H1 (cell line): ENCODE data around the gene KRTAP19-2. TPM values are rescaled to one million over a fixed set of nuclear protein-coding genes. Genes with fewer than 3 reads are reported as not detected.

Experiments used
- CTCF ChIA-PET: fragments of 300-600 bp; sonication (Branson Sonifier 250); formaldehyde crosslinking; loops from one replicate; lab custom pipeline; 2021; ENCODE audit not compliant: partially characterized antibody; lab: Charles Lee
- POLR2A ChIA-PET: fragments of 300-600 bp; sonication (Branson Sonifier 250); formaldehyde crosslinking; loops from one replicate; lab custom pipeline; 2021; ENCODE audit warnings: inconsistent platforms; ENCODE audit not compliant: partially characterized antibody; lab: Charles Lee
- DNase-seq, 2 experiments: peaks; one replicate each; pipeline versions ENCODE4 v3.0.0 to v3.0.0-alpha.2; 2010 to 2022; ENCODE audit warnings: low spot score in 2 of 2, low read depth in 1 of 2, mixed read lengths in 1 of 2
- FAIRE-seq: peaks from 2 replicates; lab custom pipeline; 2011; peaks lifted over from hg19 to GRCh38; lab: Jason Lieb, UNC
- H2AFZ ChIP-seq: 2 replicates; pipeline ENCODE4 v1.8.1; 2012; ENCODE audit warnings: low read length, inconsistent platforms
- H2AK5ac ChIP-seq: 2 replicates; pipeline ENCODE4 v1.6.1; 2013; ENCODE audit warnings: low read depth, low read length
- H2BK120ac ChIP-seq: replicated peaks from 2 replicates; pipeline ENCODE3; 2013; ENCODE audit warnings: low read depth, low read length, inconsistent platforms
- H2BK12ac ChIP-seq: 2 replicates; pipeline ENCODE4 v1.6.1; 2013; ENCODE audit warnings: low read depth, low read length
- H2BK15ac ChIP-seq: 2 replicates; pipeline ENCODE4 v1.6.1; 2013; ENCODE audit warnings: low read length
- H2BK20ac ChIP-seq: 2 replicates; pipeline ENCODE4 v1.6.1; 2013; ENCODE audit warnings: low read length
- H2BK5ac ChIP-seq: 2 replicates; pipeline ENCODE4 v1.6.1; 2013; ENCODE audit warnings: low read depth, low read length
- H3K14ac ChIP-seq: 2 replicates; pipeline ENCODE4 v1.6.1; 2013; ENCODE audit warnings: inconsistent platforms; ENCODE audit not compliant: insufficient read length
- H3K18ac ChIP-seq: 2 replicates; pipeline ENCODE4 v1.6.1; 2013; ENCODE audit warnings: low read length; ENCODE audit errors: extremely low read depth
- H3K23ac ChIP-seq: 2 replicates; pipeline ENCODE4 v1.6.1; 2013; ENCODE audit warnings: inconsistent platforms; ENCODE audit not compliant: insufficient read length
- H3K23me2 ChIP-seq: 2 replicates; pipeline ENCODE4 v1.6.1; 2013; ENCODE audit warnings: low read depth, low read length
- H3K27ac ChIP-seq: 2 replicates; pipeline ENCODE4 v1.6.1; 2011; ENCODE audit warnings: low read depth, low read length, inconsistent platforms
- H3K27me3 ChIP-seq, 4 experiments: replicated peaks in 1 of 4; 1 replicate in 1 of 4; 2 replicates in 3 of 4; pipeline versions ENCODE4 v1.6.1 to v1.8.1; 2011 to 2013; ENCODE audit warnings: low read length in 3 of 4, mild to moderate bottlenecking in 3 of 4, inconsistent platforms in 2 of 4, mixed read lengths in 2 of 4, moderate library complexity in 1 of 4; ENCODE audit not compliant: control insufficient read depth in 3 of 4, insufficient read depth in 3 of 4; ENCODE audit errors: extremely low read depth in 1 of 4
- H3K36me3 ChIP-seq, 4 experiments: 2 replicates each; pipeline versions ENCODE4 v1.6.1 to v1.8.1; 2011 to 2013; ENCODE audit warnings: mild to moderate bottlenecking in 4 of 4, low read length in 3 of 4, moderate library complexity in 2 of 4, control low read depth in 1 of 4, inconsistent platforms in 1 of 4; ENCODE audit not compliant: insufficient read depth in 4 of 4, control insufficient read depth in 2 of 4
- H3K4ac ChIP-seq: replicated peaks from 2 replicates; pipeline ENCODE3; 2013; ENCODE audit warnings: low read length, low read depth, mixed read lengths, inconsistent platforms; ENCODE audit not compliant: insufficient read length
- H3K4me1 ChIP-seq, 4 experiments: replicated peaks in 1 of 4; 1 replicate in 1 of 4; 2 replicates in 3 of 4; pipeline versions ENCODE4 v1.6.1 to v1.8.1; 2011 to 2013; ENCODE audit warnings: low read length in 3 of 4, inconsistent platforms in 2 of 4, mixed read lengths in 1 of 4; ENCODE audit not compliant: insufficient read depth in 4 of 4, control insufficient read depth in 3 of 4
- H3K4me2 ChIP-seq, 2 experiments: 2 replicates each; pipeline versions ENCODE4 v1.6.1 to v1.8.1; 2011 to 2013; ENCODE audit warnings: low read depth in 2 of 2, low read length in 2 of 2, control low read depth in 1 of 2, inconsistent platforms in 1 of 2, mild to moderate bottlenecking in 1 of 2; ENCODE audit not compliant: insufficient read depth in 1 of 2
- H3K4me3 ChIP-seq, 4 experiments: fragments of 200-600, 300-600 bp in 1 of 4; sonication (generic), shearing (Covaris generic), sonication (Bioruptor Twin) in 1 of 4; 2 replicates each; pipeline versions ENCODE4 v1.5.1 to v1.8.1; 2011 to 2016; ENCODE audit warnings: low read length in 4 of 4, low read depth in 3 of 4, control low read depth in 2 of 4, inconsistent platforms in 2 of 4, mild to moderate bottlenecking in 2 of 4, mixed read lengths in 1 of 4, moderate library complexity in 1 of 4; ENCODE audit not compliant: insufficient read depth in 2 of 4; ENCODE audit errors: extremely low read depth in 1 of 4
- H3K56ac ChIP-seq: replicated peaks from 2 replicates; pipeline ENCODE3; 2013; ENCODE audit warnings: low read depth, mild to moderate bottlenecking, mixed read lengths, low read length, inconsistent platforms; ENCODE audit not compliant: insufficient read length
- H3K79me1 ChIP-seq: 2 replicates; pipeline ENCODE4 v1.6.1; 2013; ENCODE audit warnings: low read depth, low read length, control low read depth
- H3K79me2 ChIP-seq, 2 experiments: 2 replicates each; pipeline versions ENCODE4 v1.6.1 to v1.8.1; 2012 to 2013; ENCODE audit warnings: low read length in 2 of 2, mild to moderate bottlenecking in 2 of 2, inconsistent platforms in 1 of 2; ENCODE audit not compliant: insufficient read depth in 2 of 2, control insufficient read depth in 1 of 2
- H3K9ac ChIP-seq, 4 experiments: replicated peaks in 1 of 4; 1 replicate in 1 of 4; 2 replicates in 3 of 4; pipeline versions ENCODE4 v1.6.1 to v1.8.1; 2011 to 2013; ENCODE audit warnings: low read depth in 3 of 4, low read length in 3 of 4, control low read depth in 2 of 4, mild to moderate bottlenecking in 2 of 4, moderate library complexity in 2 of 4, inconsistent platforms in 1 of 4; ENCODE audit errors: extremely low read depth in 1 of 4
- H3K9me3 ChIP-seq, 2 experiments: 2 replicates each; pipeline versions ENCODE4 v1.6.1 to v1.8.1; 2012 to 2013; ENCODE audit warnings: mild to moderate bottlenecking in 2 of 2, moderate library complexity in 2 of 2, control low read depth in 1 of 2, inconsistent platforms in 1 of 2, low read depth in 1 of 2, low read length in 1 of 2, mixed read lengths in 1 of 2; ENCODE audit not compliant: insufficient read depth in 2 of 2
- H4K20me1 ChIP-seq, 2 experiments: replicated peaks in 1 of 2; 2 replicates each; pipeline versions ENCODE3 to v1.8.1; 2011 to 2013; ENCODE audit warnings: inconsistent platforms in 2 of 2, low read length in 2 of 2, mild to moderate bottlenecking in 1 of 2; ENCODE audit not compliant: insufficient read depth in 2 of 2, control insufficient read depth in 1 of 2
- H4K5ac ChIP-seq: 2 replicates; pipeline ENCODE4 v1.6.1; 2013; ENCODE audit warnings: low read length, low read depth, mixed read lengths, inconsistent platforms; ENCODE audit not compliant: insufficient read length
- H4K8ac ChIP-seq: 2 replicates; pipeline ENCODE4 v1.8.0; 2013; ENCODE audit warnings: mild to moderate bottlenecking, moderate library complexity, low read length, inconsistent platforms; ENCODE audit not compliant: insufficient read depth; ENCODE audit errors: extremely low read depth
- H4K91ac ChIP-seq: replicated peaks from 2 replicates; pipeline ENCODE3; 2013; ENCODE audit warnings: low read length, mixed read lengths, inconsistent platforms; ENCODE audit not compliant: insufficient read length
- CTCF ChIP-seq, 3 experiments: IDR thresholded peaks; 1 replicate in 2 of 3; 2 replicates in 1 of 3; pipeline versions ENCODE4 v1.5.1 to v1.6.1; 2011; ENCODE audit warnings: low read length in 3 of 3, mild to moderate bottlenecking in 3 of 3, inconsistent platforms in 2 of 3, low read depth in 1 of 3, moderate library complexity in 1 of 3; ENCODE audit not compliant: insufficient read depth in 1 of 3; ENCODE audit errors: control extremely low read depth in 1 of 3
- MAFK ChIP-seq: IDR thresholded peaks from 2 replicates; pipeline ENCODE4 v1.6.1; 2012; ENCODE audit warnings: low read depth, mild to moderate bottlenecking, improper control_type of control experiment, low read length
- RAD21 ChIP-seq, 2 experiments: IDR thresholded peaks in 1 of 2; conservative IDR thresholded peaks in 1 of 2; 2 replicates each; pipeline ENCODE4 v1.6.1; 2011; ENCODE audit warnings: low read depth in 2 of 2, low read length in 2 of 2, improper control_type of control experiment in 1 of 2, inconsistent platforms in 1 of 2, mild to moderate bottlenecking in 1 of 2, moderate library complexity in 1 of 2
- TAF1 ChIP-seq: IDR thresholded peaks from 2 replicates; pipeline ENCODE4 v1.6.1; 2011; ENCODE audit warnings: mild to moderate bottlenecking, low read depth, low read length
- WGBS, 2 experiments: shearing (Covaris generic) in 1 of 2; methylation state at CpG; one replicate each; pipeline versions ENCODE4 v1.1.6 to v1.1.7; 2013 to 2015; ENCODE audit warnings: low lambda C conversion rate in 2 of 2, mixed read lengths in 2 of 2, inconsistent platforms in 1 of 2, low coverage in 1 of 2, missing lambda C conversion rate in 1 of 2; ENCODE audit not compliant: insufficient replicate concordance in 2 of 2, insufficient coverage in 1 of 2, insufficient read length in 1 of 2; ENCODE audit errors: extremely low coverage in 1 of 2, missing lambda C conversion rate in 1 of 2; 5-methylcytosine and 5-hydroxymethylcytosine counted together
- polyA plus RNA-seq, 7 experiments: library from polyadenylated mRNA; depleted of rRNA in 3 of 7; stranded (reverse) in 5 of 7; unstranded in 2 of 7; fragments of >200 nt in 5 of 7; fragments of 200-250 nt in 2 of 7; gene quantifications; 1 replicate in 5 of 7; 2 replicates in 1 of 7; 4 replicates in 1 of 7; pipeline versions ENCODE4 v1.2.1 to v1.2.3, GENCODE V29; 2011 to 2013; ENCODE audit warnings: missing spikeins in 2 of 7, mixed read lengths in 2 of 7
- total RNA-seq: library from RNA; stranded (reverse); fragmentation: NEBNext Ultra II Directional; extraction: Animal tissue kit (Norgen Biotek cat#: 25700); gene quantifications from 2 replicates; pipeline ENCODE4 v1.2.1, GENCODE V29; 2021

The KRTAP19-2 gene
- total and polyA plus RNA-seq, 2 of the 8 experiments (the other 6 are each of a cell fraction or from before 2014, with no cell fraction given), result not detected

- no peak overlapping the region for H4K5ac ChIP-seq
- no peak overlapping the region for H3K56ac ChIP-seq
- no peak overlapping the region for H3K27ac ChIP-seq
- no peak overlapping the region for H2AK5ac ChIP-seq
- ChIA-PET CTCF (interaction anchor here (0.5 to 2.1 kb wide), 32 partner anchors 9 to 813 kb away, joined by 3 to 21 read pairs (median 4); partner anchors contain the start of genes KRTAP21-3 and KRTAP27-1), POLR2A (no interaction called here)
- H3K4me1 ChIP-seq, result no peaks in the 10 kb centered on the region
- no peak overlapping the region for H3K14ac ChIP-seq
- no peak overlapping the region for H3K4me3 ChIP-seq
- no peak overlapping the region for H4K8ac ChIP-seq
- no peaks in the 10 kb centered on the region for H3K9me3 ChIP-seq
- H3K23ac ChIP-seq, result no peak overlapping the region
- 0 out of 2 replicates have a peak overlapping the region, but pooled peaks have one; percentile 81 for H2AFZ ChIP-seq
- H3K4me2 ChIP-seq, result no peak overlapping the region
- TF ChIP-seq TAF1 (no peak), CTCF (IDR thresholded peaks at IDR 0.05; ENCODE audit: control extremely low read depth in 1 of 3, insufficient read depth in 1 of 3, low read depth in 1 of 3, low read length in 3 of 3) (peak in 2 of 3 experiments; percentile 65 to 74; a peak in 3 of 4 replicates), MAFK (peak; percentile 88), RAD21 (IDR thresholded peaks at IDR 0.05 in 1 of 2, conservative IDR thresholded peaks at IDR 0.05 in 1 of 2; ENCODE audit: low read depth in 2 of 2, low read length in 2 of 2) (peak; percentile 75 to 76)
- WGBS, 2 experiments, result 43% methylated on average over 3 of the region's 3 CpGs; no CpG with 5 or more reads in 1 of the 2 experiments
- H3K79me2 ChIP-seq, result no peaks in the 10 kb centered on the region
- FAIRE-seq (peak; percentile 69), DNase-seq (no peak)
- no peak overlapping the region for H2BK12ac ChIP-seq
- no peak overlapping the region for H2BK5ac ChIP-seq
- no peak overlapping the region for H2BK15ac ChIP-seq
- no peak overlapping the region for H3K4ac ChIP-seq
- H4K91ac ChIP-seq, result no peak overlapping the region
- H4K20me1 ChIP-seq, result no peaks in the 10 kb centered on the region
- no peak overlapping the region for H2BK20ac ChIP-seq
- H3K23me2 ChIP-seq, result no peaks in the 10 kb centered on the region
- no peaks in the 10 kb centered on the region for H3K79me1 ChIP-seq
- no peak overlapping the region for H2BK120ac ChIP-seq
- H3K18ac ChIP-seq, result no peak overlapping the region
- no peaks in the 10 kb centered on the region for H3K27me3 ChIP-seq
- H3K9ac ChIP-seq, result no peak overlapping the region
- no peaks in the 10 kb centered on the region for H3K36me3 ChIP-seq
Observed at GRCh38 chr21:30463713-30464112, 23.5 kb downstream of the KRTAP19-2 start.
